PFSK-1 (cell line): ENCODE measurements around the gene STAT1.

Experiments used
- FOXP2 ChIP-seq: optimal IDR thresholded peaks from 2 replicates; pipeline ENCODE3; 2011; ENCODE audit warnings: borderline replicate concordance, control low read depth, inconsistent platforms; ENCODE audit not compliant: insufficient read depth; ENCODE audit errors: extremely low read length, extremely low read depth
- POLR2AphosphoS5 ChIP-seq: IDR thresholded peaks from 2 replicates; pipeline ENCODE4 v1.6.1; 2012; ENCODE audit warnings: low read depth, mild to moderate bottlenecking, control low read depth, low read length, moderate library complexity
- SIN3A ChIP-seq: IDR thresholded peaks from 2 replicates; pipeline ENCODE4 v1.6.1; 2012; ENCODE audit warnings: mild to moderate bottlenecking, low read length, moderate library complexity, borderline replicate concordance; ENCODE audit not compliant: insufficient read depth
- TAF1 ChIP-seq: IDR thresholded peaks from 2 replicates; pipeline ENCODE4 v1.6.1; 2012; ENCODE audit warnings: low read length, control low read depth, borderline replicate concordance; ENCODE audit not compliant: insufficient read depth
- TF ChIP-seq, protein P1 (sequence below), 2 experiments: IDR thresholded peaks; 2 replicates each; pipeline versions ENCODE4 v1.6.1 to v1.8.0; 2011 to 2012; ENCODE audit warnings: low read depth in 2 of 2, low read length in 2 of 2, control low read depth in 1 of 2, inconsistent platforms in 1 of 2, mild to moderate bottlenecking in 1 of 2, moderate library complexity in 1 of 2; ENCODE audit not compliant: insufficient read depth in 1 of 2

Gene STAT1

DNA sequence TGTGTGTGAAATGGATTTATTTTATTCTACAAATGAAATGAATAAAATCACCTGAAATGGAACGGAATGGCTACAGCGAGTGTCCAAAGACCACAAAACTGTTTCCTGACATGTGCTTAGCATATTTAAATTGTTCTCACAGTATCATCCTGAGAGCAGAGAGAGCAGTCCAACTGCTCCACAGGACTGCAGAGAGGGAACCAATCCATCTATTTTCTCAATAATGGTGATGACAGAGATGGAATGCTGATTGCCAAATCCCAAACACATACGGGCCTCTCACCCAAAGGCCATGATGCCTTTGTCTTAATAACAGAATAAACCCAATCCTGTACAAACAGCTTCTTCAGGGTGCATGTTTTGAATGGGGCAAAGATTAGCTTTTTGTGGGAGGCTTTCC is 41.1 kb downstream of the STAT1 start:
- TF ChIP-seq SIN3A (no peak), POLR2AphosphoS5 (no peak), TAF1 (no peak), FOXP2 (no peak)
- TF ChIP-seq, protein P1, sequence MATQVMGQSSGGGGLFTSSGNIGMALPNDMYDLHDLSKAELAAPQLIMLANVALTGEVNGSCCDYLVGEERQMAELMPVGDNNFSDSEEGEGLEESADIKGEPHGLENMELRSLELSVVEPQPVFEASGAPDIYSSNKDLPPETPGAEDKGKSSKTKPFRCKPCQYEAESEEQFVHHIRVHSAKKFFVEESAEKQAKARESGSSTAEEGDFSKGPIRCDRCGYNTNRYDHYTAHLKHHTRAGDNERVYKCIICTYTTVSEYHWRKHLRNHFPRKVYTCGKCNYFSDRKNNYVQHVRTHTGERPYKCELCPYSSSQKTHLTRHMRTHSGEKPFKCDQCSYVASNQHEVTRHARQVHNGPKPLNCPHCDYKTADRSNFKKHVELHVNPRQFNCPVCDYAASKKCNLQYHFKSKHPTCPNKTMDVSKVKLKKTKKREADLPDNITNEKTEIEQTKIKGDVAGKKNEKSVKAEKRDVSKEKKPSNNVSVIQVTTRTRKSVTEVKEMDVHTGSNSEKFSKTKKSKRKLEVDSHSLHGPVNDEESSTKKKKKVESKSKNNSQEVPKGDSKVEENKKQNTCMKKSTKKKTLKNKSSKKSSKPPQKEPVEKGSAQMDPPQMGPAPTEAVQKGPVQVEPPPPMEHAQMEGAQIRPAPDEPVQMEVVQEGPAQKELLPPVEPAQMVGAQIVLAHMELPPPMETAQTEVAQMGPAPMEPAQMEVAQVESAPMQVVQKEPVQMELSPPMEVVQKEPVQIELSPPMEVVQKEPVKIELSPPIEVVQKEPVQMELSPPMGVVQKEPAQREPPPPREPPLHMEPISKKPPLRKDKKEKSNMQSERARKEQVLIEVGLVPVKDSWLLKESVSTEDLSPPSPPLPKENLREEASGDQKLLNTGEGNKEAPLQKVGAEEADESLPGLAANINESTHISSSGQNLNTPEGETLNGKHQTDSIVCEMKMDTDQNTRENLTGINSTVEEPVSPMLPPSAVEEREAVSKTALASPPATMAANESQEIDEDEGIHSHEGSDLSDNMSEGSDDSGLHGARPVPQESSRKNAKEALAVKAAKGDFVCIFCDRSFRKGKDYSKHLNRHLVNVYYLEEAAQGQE (IDR thresholded peaks at IDR 0.05; ENCODE audit: insufficient read depth in 1 of 2, low read depth in 2 of 2, low read length in 2 of 2): no peak

DNA sequence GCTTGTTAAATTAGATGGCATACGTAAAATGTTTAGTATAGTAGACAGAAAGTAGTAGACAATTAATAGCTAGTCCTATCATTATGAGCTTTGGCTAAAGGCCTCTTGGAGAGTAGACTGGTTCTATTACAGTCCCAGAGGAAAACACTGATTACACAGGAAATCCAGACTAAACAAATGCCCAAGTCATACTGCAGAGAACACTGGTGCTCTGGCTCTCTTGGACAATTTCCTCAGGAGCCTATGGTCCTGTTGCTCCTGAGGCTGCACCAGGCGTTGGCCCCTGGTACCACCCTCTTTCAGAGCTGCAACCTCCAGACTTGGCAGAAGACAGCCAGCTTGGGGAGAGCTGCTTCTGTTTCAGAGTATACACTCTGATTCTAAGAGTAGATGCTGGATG is 41.8 kb downstream of the STAT1 start:
- TF ChIP-seq SIN3A: no peak
- TF ChIP-seq POLR2AphosphoS5: no peak
- TF ChIP-seq, protein P1 (IDR thresholded peaks at IDR 0.05; ENCODE audit: insufficient read depth in 1 of 2, low read depth in 2 of 2, low read length in 2 of 2): no peak
- TF ChIP-seq FOXP2: no peak
- TF ChIP-seq TAF1: no peak

DNA sequence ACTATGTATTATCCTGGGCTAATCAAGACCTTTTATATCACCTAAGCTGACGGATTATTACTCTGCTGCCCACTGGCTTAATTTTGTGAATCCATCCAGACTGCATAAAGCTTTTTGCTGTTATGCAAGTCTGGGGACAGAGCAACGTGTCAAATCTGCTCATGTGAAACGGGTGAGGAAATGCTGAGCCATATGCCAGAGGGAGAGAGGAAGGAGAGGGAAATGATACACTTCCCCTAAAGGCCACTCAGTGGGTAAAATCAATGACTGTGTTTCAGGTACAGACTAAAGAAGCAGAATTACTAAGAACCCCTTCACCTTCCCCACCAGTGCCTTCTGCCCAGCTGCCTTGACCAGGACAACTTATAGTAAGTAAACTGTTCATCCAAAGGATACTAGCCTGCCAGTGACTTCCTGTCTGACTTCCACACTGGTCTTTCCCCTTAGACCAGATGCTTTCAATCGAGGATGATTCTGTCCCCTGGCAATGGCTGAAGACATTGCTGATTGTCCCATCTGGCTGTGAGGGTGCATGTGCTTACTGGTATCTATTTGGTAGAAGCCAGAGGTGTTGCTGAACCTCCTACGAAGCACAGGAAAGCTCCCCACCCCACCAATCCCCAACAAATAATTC is 43.0 kb downstream of the STAT1 start:
- TF ChIP-seq, protein P1 (IDR thresholded peaks at IDR 0.05; ENCODE audit: insufficient read depth in 1 of 2, low read depth in 2 of 2, low read length in 2 of 2): no peak
- TF ChIP-seq POLR2AphosphoS5 (no peak), FOXP2 (no peak), SIN3A (no peak), TAF1 (no peak)

DNA sequence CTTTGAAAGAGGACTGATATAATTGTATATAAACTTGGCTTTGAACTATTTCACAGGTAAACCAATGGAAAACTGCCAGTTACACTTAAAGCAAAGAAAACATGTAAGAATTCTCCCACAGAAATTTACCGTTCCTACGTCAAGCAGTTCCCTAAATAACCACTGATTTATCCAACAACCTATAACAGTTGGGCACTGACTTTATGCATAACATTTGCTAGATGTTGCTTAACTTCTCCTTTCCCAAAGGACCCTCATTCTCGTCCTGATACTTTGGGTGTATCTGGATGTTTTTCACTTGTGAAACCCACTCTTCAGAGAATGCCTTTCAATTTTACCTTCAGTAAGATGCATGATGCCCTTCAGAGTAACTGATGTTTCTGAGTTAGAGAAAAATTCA is 43.8 kb downstream of the STAT1 start:
- TF ChIP-seq POLR2AphosphoS5: no peak
- TF ChIP-seq SIN3A: no peak
- no peak for TF ChIP-seq FOXP2
- TF ChIP-seq TAF1: no peak
- TF ChIP-seq, protein P1 (IDR thresholded peaks at IDR 0.05; ENCODE audit: insufficient read depth in 1 of 2, low read depth in 2 of 2, low read length in 2 of 2): no peak

DNA sequence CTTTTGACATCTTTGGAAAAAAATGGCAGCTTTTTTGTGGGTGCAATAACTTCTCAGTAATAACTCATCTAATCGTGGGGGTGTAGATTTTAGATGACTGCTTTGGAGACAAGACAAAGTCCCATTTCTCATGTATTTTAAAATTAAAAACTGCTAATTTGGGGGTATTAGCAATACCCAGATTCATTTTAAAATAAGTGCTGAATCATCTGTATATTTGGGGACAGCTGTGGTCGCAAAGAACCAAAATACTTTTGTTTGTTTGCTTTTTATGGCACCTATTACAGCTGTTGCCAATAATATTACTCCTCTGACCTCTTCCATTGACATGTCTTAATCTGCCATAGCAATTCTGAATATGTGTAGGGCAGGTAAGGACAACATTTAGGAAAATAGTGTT is 45.4 kb downstream of the STAT1 start:
- TF ChIP-seq POLR2AphosphoS5 (no peak), SIN3A (no peak), TAF1 (no peak), FOXP2 (no peak)
- TF ChIP-seq, protein P1 (IDR thresholded peaks at IDR 0.05; ENCODE audit: insufficient read depth in 1 of 2, low read depth in 2 of 2, low read length in 2 of 2): no peak
